ENCODE results near the gene DMAC2L.

- TF ChIP-seq CTCF (IDR thresholded peaks at IDR 0.05) (peak in 1 of 6 experiments; percentile 32), POLR2A (IDR thresholded peaks at IDR 0.05) (peak; percentile 79 to 81)
Measured at GRCh38 chr14:50311972-50312733, at the start of gene DMAC2L, which contains the start of gene L2HGDH.

Data from Peyer's patch (tissue), 4 donors.